HG03565 (cell line): ENCODE measurements around the gene PSME4.
A peak's percentile ranks its signal among the peaks of the same experiment; 100 is the strongest.

Experiments
- ATAC-seq: cut with Tn5 transposase; IDR thresholded peaks from one replicate; pipeline ENCODE4 v1.9.1; 2021; ENCODE audit warnings: mild to moderate bottlenecking, moderate library complexity; ENCODE audit not compliant: unreplicated experiment

The PSME4 gene, protein sequence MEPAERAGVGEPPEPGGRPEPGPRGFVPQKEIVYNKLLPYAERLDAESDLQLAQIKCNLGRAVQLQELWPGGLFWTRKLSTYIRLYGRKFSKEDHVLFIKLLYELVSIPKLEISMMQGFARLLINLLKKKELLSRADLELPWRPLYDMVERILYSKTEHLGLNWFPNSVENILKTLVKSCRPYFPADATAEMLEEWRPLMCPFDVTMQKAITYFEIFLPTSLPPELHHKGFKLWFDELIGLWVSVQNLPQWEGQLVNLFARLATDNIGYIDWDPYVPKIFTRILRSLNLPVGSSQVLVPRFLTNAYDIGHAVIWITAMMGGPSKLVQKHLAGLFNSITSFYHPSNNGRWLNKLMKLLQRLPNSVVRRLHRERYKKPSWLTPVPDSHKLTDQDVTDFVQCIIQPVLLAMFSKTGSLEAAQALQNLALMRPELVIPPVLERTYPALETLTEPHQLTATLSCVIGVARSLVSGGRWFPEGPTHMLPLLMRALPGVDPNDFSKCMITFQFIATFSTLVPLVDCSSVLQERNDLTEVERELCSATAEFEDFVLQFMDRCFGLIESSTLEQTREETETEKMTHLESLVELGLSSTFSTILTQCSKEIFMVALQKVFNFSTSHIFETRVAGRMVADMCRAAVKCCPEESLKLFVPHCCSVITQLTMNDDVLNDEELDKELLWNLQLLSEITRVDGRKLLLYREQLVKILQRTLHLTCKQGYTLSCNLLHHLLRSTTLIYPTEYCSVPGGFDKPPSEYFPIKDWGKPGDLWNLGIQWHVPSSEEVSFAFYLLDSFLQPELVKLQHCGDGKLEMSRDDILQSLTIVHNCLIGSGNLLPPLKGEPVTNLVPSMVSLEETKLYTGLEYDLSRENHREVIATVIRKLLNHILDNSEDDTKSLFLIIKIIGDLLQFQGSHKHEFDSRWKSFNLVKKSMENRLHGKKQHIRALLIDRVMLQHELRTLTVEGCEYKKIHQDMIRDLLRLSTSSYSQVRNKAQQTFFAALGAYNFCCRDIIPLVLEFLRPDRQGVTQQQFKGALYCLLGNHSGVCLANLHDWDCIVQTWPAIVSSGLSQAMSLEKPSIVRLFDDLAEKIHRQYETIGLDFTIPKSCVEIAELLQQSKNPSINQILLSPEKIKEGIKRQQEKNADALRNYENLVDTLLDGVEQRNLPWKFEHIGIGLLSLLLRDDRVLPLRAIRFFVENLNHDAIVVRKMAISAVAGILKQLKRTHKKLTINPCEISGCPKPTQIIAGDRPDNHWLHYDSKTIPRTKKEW (N-terminal part only)

DNA sequence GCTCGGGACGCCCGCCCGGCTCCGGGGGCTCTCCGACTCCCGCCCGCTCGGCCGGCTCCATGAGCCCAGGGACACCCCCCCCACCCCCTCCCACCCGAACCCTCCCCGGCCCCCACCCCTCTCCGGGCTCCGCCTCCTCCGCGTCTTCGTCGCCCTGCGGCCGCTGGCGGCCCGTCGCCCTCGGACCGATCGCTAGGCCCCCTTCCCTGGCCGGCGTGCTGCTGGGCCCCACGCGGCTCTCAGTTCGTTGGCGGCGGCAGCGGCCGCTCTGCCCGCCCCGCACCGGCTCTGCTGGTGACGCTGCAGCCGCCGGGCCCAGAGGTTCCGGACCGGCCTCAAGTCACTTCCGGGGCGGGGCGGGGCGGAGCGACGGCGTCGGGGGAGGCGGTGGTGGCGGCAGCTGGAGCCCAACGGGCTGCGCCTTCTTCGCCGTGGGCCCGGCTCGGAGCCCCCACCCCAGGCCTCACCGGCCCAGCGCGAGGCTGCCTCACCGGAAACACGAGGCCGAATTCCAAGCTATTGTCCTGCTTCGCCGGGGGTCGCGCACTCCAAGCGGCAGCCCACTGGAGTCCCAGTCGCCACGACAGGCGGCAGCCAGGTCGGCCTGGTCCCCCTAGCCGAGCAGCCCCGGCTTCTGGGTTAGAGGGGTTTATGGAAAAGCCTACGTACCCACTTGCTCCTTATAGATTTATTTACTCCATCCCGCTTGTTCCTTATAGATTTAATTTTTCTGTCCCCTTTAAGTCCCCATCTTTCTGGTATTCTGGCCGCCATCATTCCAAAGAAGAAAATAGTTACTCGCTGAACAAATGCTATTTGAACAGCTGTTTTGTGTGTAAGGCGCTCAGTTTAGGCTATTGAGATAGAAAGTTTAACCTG is at the start of gene PSME4:
Gene PSME4 (minus strand): TSS at position 270 of the 879 bp plus-strand sequence. CDS start 209 bp downstream, at position 61.
- ATAC-seq, result peak; percentile 72

DNA sequence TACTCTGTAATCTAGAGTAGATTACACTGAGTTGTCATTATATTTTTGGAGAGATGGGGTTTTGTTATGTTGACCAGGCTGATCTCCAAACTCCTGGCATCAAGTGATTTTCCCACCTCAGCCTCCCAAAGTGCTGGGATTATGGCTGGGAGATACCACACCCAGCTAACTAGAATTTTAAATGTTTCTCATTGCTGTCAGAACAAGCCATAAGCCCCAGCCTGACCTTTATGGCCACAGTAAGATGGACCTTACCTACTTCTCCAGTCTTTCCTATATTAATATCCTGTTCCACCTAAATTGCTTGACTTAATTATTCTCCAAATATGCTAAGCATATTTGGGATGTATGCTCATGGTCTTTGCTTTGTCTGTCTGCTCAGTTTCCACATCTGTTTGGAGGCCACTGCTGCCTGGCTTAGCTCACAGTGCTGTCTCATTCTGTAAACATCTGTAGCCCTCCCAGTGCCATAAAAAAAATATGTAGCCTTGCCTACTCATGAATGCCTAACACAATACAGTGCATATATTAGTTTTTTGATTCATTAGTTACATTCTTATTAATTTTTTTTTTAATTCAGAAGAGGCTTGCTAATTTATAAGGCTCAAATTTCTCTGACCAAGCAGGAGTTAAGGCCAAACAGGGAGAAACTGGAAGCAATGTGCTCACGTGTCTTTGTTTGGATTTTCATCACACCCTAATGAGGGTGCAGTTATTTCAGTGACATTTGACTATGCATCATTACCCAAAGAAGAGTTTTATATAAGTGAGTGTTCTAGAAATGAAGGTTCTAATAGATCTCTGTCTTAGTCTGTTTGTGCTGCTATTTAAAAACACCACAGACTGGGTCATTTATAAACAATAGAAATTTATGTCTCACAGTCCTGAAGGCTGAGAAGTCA is 45.3 kb upstream of the PSME4 start:
- no peak for ATAC-seq

DNA sequence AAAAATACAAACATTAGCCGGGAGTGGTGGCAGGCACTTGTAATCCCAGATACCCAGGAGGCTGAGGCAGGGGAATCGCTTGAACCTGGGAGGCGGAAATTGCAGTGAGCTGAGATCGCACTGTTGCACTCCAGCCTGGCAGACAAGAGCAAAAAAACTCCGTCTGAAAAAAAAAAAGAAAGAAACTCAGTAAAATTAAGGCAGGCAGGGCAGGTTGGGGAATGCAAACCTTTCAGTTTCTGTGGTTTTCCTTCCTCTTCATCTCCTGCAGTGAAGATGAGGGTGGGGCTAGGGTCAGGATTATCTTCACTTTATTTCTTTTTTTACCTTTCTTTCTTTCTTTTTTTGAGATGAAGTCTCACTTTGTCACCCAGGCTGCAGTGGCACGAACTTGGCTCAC is 43.2 kb upstream of the PSME4 start:
- no peak for ATAC-seq

DNA sequence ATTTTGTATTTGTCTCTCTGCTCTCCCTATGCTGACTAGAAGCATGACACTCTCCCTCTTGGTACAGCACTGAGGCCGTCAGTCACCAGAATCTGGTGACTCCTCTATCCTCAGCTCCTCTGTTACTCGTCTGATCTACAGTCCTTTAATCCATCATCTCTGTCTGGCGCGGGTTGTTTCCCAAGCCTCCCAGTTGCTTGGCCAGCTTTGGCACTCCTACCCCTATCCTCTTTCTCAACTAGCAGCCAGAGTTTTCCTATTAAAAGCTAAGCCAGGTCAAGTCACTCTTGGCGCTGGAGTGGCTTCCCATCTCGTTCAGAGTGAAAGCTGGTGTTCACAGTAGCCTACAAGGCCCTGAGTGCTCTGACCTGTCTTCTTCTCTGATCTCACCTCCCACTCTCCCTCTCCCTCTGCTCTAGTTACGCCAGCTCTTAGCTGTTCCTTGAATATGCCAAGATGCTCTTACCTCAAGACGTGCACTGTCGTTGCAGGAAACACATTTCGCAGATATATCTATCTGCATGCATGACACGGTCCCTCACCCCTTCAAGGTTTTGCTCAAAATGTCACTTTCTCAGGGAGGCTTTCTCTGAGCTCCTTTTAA is 41.8 kb upstream of the PSME4 start:
- ATAC-seq, result no peak

DNA sequence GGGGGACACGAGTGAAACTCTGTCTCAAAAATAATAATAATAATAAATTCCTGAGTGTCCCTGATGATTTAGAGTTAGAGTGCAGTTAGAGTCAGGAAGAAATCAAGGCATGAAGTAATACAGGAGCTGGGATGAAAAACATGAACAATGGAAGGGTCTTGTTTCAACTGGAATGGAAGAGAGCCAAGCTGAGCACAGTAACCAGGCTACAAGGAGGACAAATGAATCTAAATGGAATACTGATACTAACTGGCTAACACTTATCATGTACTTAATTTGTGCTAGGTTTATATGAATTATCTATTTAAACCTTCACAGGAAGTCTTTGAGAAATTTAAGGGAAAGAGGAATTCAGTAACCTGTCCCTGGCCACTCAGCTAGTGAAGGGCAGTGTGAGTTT is 38.8 kb upstream of the PSME4 start:
- ATAC-seq, result no peak

DNA sequence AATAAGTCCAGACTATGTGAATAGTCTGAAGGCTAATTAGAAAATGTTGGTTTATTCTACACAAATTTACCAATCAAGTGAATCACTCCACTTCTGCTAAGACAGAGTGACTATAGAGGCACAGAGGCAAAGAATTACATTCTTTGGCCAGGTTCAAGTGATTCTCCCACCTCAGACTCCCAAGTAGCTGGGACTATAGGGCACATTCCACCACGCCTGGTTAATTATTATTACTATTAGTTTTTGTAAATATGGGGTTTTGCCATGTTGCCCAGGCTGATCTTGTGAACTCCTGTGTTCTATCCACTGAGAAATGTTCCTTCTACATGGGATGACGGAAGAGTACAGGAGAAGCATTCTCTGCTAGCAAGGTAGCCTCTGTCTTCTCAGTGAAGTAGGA is 37.6 kb upstream of the PSME4 start:
- no peak for ATAC-seq

DNA sequence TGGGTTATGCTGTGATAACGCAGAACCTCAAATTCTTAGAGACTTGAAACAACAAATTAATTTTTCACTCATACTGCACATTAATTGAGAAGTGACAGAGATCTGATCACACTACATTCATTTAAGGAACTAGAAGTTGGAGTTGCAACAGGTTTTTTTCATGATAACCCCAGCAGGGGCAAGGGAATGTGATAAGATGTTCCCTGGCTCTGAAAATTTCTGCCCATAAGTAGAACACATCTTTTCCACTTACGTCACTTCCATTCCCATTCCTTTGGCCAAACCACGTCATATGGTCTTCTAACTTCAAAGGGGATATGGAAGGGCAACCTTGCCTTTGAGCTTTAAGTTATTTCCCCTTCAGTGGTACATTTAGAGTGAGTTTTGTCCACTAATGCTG is 29.7 kb upstream of the PSME4 start:
- no peak for ATAC-seq

DNA sequence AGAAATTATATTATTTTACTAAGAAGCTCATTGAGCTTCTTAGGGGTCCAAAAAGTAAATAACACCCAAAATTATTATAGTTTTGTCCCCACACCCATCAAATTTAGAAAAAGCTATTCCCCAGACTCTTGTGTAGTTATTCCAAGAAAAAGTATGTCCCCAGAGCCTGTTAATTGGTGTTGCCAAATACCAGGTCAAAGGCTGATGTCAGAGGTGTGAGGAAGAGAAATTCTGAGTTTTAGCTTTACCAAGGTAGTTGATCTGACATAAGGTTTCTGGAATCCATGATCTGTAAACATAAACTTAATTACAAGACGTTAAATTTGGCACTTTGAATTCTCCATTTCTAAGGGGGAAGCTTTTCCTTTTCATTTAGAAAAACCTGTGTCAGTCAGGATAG is 29.3 kb upstream of the PSME4 start:
- ATAC-seq, result no peak

DNA sequence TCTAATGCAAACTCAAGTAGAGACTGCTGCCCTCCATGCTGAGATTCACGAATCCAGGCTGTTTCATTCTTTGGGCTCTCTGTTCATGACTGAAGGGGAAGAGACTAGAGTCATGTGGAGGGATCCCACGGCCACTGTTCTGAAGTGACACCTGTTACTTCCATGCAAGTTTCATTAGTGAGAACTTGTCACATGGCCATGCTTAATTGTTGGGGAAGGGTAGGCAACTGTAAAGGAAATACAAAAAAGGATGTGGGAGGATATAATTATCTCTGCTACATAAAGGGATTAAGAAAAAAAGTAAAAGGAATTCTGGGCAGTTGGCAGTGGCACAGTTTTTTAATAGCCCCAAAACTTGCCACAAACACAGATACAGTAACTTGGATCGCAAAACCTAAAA is 28.0 kb upstream of the PSME4 start:
- no peak for ATAC-seq

DNA sequence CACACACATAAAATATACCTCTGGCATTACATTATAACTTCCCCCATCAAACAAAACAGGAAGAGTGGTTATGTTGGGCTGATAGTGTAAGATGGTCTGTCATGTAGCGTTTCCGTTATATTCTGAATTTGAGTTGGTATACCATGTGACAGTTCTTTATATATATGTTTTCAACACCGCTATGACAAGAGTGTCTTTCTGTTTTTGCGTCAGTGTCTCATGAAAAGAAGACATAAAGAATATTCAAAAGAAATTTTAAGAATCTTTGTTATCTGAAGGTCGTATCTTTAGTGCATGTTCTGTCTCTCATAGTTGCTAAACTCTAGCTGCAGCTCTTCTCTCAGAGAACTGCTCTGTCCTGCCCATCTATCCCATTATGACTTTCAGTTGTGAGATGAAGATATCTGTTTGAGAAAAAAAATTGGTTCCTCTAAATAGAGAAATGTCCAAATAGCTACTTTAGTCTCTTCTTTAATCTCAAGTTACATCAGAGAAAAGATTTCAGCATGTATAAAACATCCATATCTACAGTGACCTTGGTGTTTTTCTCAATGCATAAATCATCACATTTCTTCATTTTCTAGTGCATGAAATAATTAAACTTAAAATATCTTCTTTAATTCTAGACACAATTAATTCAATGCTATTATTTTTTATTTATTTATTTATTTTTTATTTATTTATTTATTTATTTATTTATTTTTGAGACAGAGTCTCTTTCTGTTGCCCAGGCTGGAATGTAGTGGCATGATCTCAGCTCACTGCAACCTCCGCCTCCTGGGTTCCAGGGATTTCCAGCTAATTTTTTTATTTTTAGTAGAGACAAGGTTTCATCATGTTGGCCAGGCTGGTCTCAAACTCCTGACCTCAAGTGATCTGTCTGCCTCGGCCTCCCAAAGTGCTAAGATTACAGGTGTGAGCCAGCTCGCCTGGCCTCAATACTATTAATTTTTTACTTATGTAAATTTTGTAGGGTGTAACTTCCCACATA is 24.3 kb upstream of the PSME4 start:
- peak; percentile 95 for ATAC-seq

DNA sequence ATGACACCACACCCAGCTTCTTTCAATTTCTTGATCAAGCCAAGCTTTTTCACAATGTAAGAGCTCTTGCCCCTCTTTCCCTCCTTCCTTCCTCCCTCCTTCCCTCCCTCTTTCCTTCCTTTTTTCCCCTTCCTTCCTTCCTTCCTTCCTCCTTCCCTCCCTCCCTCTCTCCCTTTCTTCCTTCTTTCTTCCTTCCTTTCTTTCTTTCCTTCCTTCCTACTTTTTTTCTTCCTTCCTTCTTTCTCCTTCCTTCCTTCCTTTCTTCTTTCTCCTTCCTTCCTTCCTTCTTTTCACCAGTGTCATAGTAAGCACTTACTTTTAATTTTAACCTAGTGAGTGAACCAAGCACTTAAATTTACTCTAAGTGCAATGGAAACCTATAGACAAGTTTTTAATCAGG is 21.2 kb upstream of the PSME4 start:
- ATAC-seq, result no peak

DNA sequence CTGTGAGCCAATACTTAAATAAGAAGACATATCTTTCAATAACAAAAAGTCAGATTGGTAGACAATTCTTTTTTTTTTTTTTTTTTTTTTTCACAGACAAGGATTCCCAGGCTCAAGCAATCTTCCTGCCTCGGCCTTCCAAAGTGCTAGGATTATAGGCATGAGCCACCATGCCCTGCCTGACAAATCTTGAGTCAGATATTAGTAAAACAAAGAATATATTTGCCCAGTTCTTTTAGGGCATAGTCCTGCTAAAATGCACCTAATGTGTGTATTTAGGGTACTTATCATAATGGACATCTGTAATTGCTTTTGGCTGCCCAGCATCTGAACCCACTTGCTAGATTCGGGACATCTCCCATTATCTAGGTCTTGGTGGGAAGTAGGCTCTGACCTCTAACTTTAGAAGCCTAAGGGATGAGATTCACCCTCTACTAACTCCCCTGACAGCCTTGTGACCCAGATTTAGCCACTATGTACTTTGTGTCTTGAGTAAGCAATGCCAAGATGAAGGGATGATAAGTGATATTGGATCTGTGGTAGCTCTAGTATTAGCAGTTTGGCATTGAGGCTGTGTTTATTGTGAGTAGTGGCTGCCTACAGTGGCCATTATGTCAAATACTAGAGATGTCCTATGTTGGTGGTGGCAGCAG is 18.5 kb upstream of the PSME4 start:
- ATAC-seq, result no peak

DNA sequence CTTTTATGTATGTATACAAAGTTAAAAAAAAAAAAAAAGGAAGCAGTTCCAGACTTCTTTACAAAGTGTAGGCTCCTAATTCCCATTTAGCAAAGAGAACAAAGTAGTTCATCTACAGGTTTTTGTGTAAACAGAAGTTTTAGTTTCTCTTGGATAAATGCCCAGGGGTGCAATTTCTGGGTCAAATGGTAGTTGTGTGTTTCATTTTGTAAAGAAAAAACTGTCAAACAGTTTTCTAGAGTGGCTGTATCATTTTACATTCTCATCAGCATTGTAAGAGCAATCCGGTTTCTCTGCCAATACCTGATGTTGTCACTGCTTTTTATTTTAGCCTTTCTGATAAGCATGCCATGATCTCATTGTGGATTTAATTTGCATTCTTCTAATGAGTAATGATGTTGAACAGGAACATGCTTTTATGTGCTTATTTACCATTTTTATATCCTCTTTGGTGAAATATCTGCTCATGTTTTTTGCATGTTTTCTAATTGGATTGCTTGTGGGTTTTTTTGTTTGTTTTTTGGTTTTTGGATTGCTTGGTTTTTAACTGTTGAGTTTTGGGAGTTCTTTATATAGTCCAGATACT is 16.6 kb upstream of the PSME4 start:
- ATAC-seq, result peak; percentile 69

DNA sequence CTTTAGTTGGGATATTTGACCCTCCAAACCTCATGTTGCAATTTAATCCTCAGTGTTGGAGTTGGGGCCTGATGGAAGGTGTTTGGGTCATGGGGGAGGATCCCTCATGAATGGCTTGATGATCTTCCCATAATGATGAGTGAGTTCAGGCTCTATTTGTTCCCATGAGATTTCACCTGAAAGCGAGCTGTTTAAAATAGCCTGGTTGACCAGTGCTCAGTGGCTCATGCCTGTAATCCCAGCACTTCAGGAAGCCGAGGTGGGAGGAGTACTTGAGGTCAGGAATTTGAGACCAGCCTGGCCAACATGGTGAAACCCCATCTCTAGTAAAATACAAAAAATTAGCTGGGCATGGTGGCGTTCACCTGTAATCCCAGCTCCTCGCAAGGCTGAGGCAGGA is 14.9 kb upstream of the PSME4 start:
- ATAC-seq, result no peak

DNA sequence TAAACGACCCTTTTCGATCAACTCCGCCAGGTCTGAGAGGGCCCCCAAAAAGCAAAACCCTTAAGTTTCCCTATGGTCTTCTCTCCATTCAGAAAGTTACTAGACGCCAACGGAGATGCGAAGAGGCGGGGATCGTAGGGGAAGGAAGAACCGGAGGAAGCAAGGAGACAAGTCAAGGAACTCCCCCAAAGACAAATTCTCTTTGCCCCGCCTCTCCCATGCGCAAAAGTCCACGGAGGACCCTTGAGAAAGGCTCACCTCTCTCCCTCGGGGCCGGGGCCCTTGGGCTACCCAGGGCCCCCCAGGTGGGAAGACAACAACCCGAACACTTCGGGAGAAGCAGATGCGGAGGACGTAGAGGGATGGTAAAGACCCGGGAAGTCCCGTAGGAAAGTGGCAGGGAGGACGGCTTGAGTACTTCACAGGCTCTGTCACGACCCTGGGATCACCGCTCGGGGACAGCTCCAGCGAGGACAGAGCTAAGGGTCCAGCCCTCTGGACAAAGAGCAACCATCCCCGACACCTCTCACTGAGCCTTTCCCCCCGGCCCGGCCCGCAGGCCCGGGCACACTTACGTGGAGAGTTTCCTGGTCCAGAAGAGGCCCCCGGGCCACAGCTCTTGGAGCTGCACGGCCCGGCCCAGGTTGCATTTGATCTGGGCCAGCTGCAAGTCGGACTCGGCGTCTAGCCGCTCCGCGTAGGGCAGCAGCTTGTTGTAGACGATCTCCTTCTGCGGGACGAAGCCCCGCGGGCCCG is 647 bp downstream of the PSME4 start:
- ATAC-seq, result peak; percentile 11
